Activated CD8-positive, alpha-beta T cell treated with anti-CD3 and anti-CD28 coated beads for 36 hours (primary cell): ENCODE results near the gene COQ7. TPM values are rescaled to one million over a fixed set of nuclear protein-coding genes. Genes with fewer than 3 reads are reported as not detected.

Experiments used
- ATAC-seq: fragments of 200-7000 bp; cut with Tn5 transposase; one replicate; pipeline ENCODE4 v1.10.0; 2021; ENCODE audit warnings: mild to moderate bottlenecking, moderate library complexity
- CTCF ChIA-PET: fragments of 350-600 bp; sonication (Branson Sonifier 250); formaldehyde crosslinking; loops from one replicate; lab custom pipeline; 2021; ENCODE audit warnings: antibody characterized with exemption; lab: Charles Lee
- POLR2A ChIA-PET: fragments of 350-600 bp; sonication (Branson Sonifier 250); formaldehyde crosslinking; loops from one replicate; lab custom pipeline; 2021; ENCODE audit warnings: antibody characterized with exemption; lab: Charles Lee
- DNase-seq: peaks from one replicate; pipeline ENCODE4 v3.0.0-alpha.2; 2020
- H3K27ac Mint-ChIP-seq: one replicate; pipeline ENCODE4 v1.8.0; 2021; ENCODE audit warnings: mild to moderate bottlenecking, mixed read lengths
- H3K27me3 Mint-ChIP-seq: one replicate; pipeline ENCODE4 v1.8.0; 2021; ENCODE audit warnings: mixed read lengths
- H3K36me3 Mint-ChIP-seq: one replicate; pipeline ENCODE4 v1.8.0; 2021; ENCODE audit warnings: low read depth, mixed read lengths
- H3K4me1 Mint-ChIP-seq: one replicate; pipeline ENCODE4 v1.8.0; 2021; ENCODE audit warnings: low read depth, mixed read lengths
- H3K4me3 Mint-ChIP-seq: one replicate; pipeline ENCODE4 v1.8.0; 2021; ENCODE audit warnings: mild to moderate bottlenecking, moderate library complexity, mixed read lengths
- H3K9me3 Mint-ChIP-seq: one replicate; pipeline ENCODE4 v1.8.0; 2021; ENCODE audit warnings: mixed read lengths
- intact Hi-C: fragments of 100-400 bp; cut with micrococcal nuclease; formaldehyde crosslinking; loops from one replicate; pipeline ENCODE4 v1.10.0; 2022
- total RNA-seq, 2 experiments: library from RNA; stranded (reverse); gene quantifications; one replicate each; pipeline ENCODE4 v1.2.3, GENCODE V29; 2021
- TF ChIP-seq, protein P1 (sequence below): fragments of 200-600 bp; IDR thresholded peaks from one replicate; pipeline ENCODE4 v1.8.0; 2022; ENCODE audit warnings: antibody characterized with exemption, mild to moderate bottlenecking

The COQ7 gene
- total RNA-seq, 2 experiments from 2014 or later: 16.9 to 19.2 TPM

DNA sequence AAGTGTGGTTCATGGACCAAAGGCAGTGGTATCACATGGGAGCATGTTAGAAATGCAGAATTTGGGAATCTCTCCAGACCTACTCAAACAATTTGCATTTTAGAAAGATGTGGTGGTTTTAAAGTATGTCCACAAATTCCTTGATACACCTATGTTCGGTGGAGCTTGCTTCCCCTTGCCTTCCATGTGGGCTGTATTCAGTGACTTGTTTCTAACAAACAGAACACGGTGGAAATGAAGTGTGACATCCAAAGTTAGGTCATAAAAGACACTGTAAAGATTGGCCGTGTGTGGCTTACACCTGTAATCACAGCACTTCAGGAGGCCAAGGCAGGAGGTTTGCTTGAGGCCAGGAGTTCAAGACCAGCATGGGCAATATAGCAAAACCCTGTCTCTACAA is 16.7 kb downstream of the COQ7 start:
- Mint-ChIP-seq H3K9me3 (peaks cover 1% of the 10 kb centered on the region), H3K27ac (no peak overlapping the region), H3K4me1 (peaks cover 6% of the 10 kb centered on the region), H3K36me3 (peaks cover 23% of the 10 kb centered on the region), H3K27me3 (peaks cover 4% of the 10 kb centered on the region), H3K4me3 (no peak overlapping the region)
- POLR2A ChIA-PET: no interaction called here
- TF ChIP-seq, protein P1, sequence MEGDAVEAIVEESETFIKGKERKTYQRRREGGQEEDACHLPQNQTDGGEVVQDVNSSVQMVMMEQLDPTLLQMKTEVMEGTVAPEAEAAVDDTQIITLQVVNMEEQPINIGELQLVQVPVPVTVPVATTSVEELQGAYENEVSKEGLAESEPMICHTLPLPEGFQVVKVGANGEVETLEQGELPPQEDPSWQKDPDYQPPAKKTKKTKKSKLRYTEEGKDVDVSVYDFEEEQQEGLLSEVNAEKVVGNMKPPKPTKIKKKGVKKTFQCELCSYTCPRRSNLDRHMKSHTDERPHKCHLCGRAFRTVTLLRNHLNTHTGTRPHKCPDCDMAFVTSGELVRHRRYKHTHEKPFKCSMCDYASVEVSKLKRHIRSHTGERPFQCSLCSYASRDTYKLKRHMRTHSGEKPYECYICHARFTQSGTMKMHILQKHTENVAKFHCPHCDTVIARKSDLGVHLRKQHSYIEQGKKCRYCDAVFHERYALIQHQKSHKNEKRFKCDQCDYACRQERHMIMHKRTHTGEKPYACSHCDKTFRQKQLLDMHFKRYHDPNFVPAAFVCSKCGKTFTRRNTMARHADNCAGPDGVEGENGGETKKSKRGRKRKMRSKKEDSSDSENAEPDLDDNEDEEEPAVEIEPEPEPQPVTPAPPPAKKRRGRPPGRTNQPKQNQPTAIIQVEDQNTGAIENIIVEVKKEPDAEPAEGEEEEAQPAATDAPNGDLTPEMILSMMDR: no peak
- ATAC-seq (no peak), DNase-seq (no peak)
- CTCF ChIA-PET: interaction anchor here (1.1 to 4.9 kb wide), 6 partner anchors 11 to 419 kb away, joined by 3 to 53 read pairs (median 16); no protein-coding TSS in a partner anchor
- intact Hi-C loops: loop anchor here (10.0 kb wide), 1 partner anchor 81 kb away; the partner anchor contains the start of gene SYT17

DNA sequence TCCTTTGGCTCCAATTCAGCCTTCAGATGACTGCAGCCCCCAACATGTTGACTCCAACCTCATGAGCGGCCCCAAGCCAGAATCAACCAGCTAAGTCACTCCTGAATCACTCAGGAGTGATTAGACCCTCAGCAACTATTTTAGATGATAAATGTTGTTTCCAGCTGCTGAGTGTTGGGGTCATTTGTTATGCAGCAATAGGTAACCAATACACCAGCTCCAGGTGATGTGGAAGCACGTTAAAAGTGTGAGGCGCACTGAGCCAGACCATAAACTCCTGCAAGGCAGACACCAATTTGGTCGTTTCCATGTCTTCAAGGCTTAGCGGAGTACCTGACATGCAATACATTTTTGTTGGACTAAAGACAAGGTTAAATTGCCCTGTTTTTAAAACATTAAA is 17.5 kb downstream of the COQ7 start:
- no peak for ATAC-seq
- Mint-ChIP-seq H3K27me3 (peaks cover 4% of the 10 kb centered on the region), H3K36me3 (peaks cover 17% of the 10 kb centered on the region), H3K4me1 (peaks cover 6% of the 10 kb centered on the region), H3K27ac (no peak overlapping the region), H3K9me3 (peaks cover 1% of the 10 kb centered on the region), H3K4me3 (no peak overlapping the region)
- TF ChIP-seq, protein P1: no peak
- ChIA-PET POLR2A (no interaction called here), CTCF (interaction anchor here (1.1 to 4.9 kb wide), 6 partner anchors 10 to 421 kb away, joined by 3 to 53 read pairs (median 16); no protein-coding TSS in a partner anchor)
- intact Hi-C loops: loop anchor here (5.0 to 10.0 kb wide), 3 partner anchors 80 to 292 kb away; partner anchors contain the start of gene SYT17
- no peak for DNase-seq

DNA sequence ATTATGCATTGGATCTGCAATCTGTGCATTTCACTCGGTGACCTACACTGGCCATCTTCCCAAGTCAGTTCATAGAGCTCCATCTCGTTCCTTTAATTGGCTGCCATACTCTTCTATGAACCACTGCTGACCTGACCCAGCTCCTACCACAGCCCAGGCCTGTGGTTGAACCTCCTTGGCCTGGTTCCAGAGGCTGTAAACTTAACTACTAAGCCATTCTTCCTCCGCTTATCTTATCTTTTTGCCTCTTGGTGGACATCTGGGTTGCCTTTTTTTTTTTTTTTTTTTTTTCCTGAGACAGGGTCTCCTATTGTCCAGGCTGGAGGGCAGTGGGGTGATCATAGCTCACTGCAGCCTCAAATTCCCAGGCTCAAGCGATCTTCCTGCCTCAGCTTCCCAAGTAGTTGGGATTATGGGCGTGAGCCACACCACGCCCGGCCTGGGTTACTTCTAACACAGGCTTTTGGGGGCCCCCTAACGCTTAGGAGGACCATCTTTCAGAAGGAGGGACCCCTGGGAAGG is 18.3 kb downstream of the COQ7 start:
- Mint-ChIP-seq H3K27me3 (peaks cover 5% of the 10 kb centered on the region), H3K27ac (no peak overlapping the region), H3K36me3 (peaks cover 13% of the 10 kb centered on the region), H3K4me3 (no peak overlapping the region), H3K4me1 (peaks cover 6% of the 10 kb centered on the region), H3K9me3 (peaks cover 2% of the 10 kb centered on the region)
- ATAC-seq (no peak), DNase-seq (no peak)
- TF ChIP-seq, protein P1: no peak
- ChIA-PET CTCF (interaction anchor here (0.7 to 4.9 kb wide), 36 partner anchors 9 to 470 kb away, joined by 3 to 53 read pairs (median 5); partner anchors contain the start of genes COQ7, TMC7 and VPS35L), POLR2A (no interaction called here)
- intact Hi-C loops: loop anchor here (5.0 to 10.0 kb wide), 3 partner anchors 79 to 292 kb away; partner anchors contain the start of gene SYT17

DNA sequence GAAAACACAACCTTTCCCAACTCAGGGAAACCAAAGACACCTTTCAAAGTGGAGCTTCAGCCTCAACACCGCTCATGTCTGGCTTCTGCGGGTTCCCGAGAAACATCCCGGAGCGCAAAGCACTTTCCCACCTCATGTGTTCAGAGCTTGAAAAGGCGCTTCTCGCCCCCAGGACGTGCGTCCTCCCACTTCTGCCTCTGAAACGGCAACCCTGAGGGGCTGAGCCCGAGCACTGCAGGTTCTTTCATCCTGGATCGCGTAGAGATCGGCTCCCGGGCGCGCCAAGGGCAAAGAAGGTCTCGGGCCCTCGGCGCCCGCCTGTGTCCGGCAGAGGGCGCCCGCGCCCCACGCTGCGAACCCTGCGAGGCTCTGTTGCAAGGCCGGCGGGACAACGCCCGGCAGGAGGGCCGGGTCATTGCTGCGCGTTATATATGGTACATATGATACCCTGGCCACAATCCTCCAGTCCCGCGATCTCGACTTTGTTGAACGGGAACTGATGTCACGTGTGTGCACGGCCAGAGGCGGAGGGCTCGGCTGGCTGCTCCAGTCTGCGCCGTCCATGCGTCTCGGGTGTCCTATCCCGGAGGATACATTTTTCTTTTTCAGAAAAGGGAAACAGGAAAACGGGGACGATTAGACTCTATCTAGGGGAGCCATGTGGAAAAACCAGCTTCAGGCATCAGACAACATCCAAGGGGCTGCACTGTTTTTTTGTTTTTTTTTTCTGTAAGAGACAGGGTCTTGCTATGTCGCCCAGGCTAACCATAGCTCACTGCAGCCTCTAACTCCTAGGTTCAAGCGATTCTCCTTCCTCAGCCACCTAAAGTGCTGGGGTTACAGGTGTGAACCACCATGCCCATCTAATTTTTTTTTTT is 19.1 kb downstream of the COQ7 start:
- H3K27me3 Mint-ChIP-seq: peaks cover 6% of the 10 kb centered on the region
- peaks cover 6% of the 10 kb centered on the region for H3K4me1 Mint-ChIP-seq
- TF ChIP-seq, protein P1: peak; percentile 98
- peak; percentile 81 for DNase-seq
- intact Hi-C loops: loop anchor here (5.0 to 10.0 kb wide), 3 partner anchors 78 to 291 kb away; partner anchors contain the start of gene SYT17
- H3K9me3 Mint-ChIP-seq: peaks cover 6% of the 10 kb centered on the region
- peak overlapping the region; percentile 47 for H3K4me3 Mint-ChIP-seq
- POLR2A ChIA-PET: no interaction called here
- ATAC-seq: peak; percentile 95
- CTCF ChIA-PET: interaction anchor here (0.7 to 4.9 kb wide), 38 partner anchors 8 to 469 kb away, joined by 3 to 53 read pairs (median 4); partner anchors contain the start of genes COQ7, TMC7 and VPS35L
- peaks cover 5% of the 10 kb centered on the region for H3K36me3 Mint-ChIP-seq
- no peak overlapping the region for H3K27ac Mint-ChIP-seq
